ENCODE data around the gene ZNF771.

Gene ZNF771

GRCh38 chr16:30368122-30368791 is 39.1 kb upstream of the ZNF771 start:
- Histone ChIP-seq H3K27ac (peak overlapping the region; percentile 82), H3K4me3 (peak overlapping the region; percentile 88), H3K27me3 (no peaks in the 10 kb centered on the region), H4K20me1 (peaks cover 63% of the 10 kb centered on the region), H3K36me3 (peaks cover 43% of the 10 kb centered on the region), H3K4me1 (peaks cover 54% of the 10 kb centered on the region), H3K9ac (peak overlapping the region; percentile 90), H3K9me3 (no peaks in the 10 kb centered on the region), H3K4me2 (peak overlapping the region; percentile 99)
- no peak for TF ChIP-seq Cebpa-rat (IDR thresholded peaks at IDR 0.05)

GRCh38 chr16:30368792-30369090 is 38.7 kb upstream of the ZNF771 start:
- Histone ChIP-seq H3K27me3 (no peaks in the 10 kb centered on the region), H3K4me2 (peak overlapping the region; percentile 99), H3K4me3 (peak overlapping the region; percentile 88), H3K4me1 (peaks cover 54% of the 10 kb centered on the region), H3K9ac (peak overlapping the region; percentile 90), H4K20me1 (peaks cover 59% of the 10 kb centered on the region), H3K9me3 (no peaks in the 10 kb centered on the region), H3K27ac (peak overlapping the region; percentile 82), H3K36me3 (peaks cover 38% of the 10 kb centered on the region)
- no peak for TF ChIP-seq Cebpa-rat (IDR thresholded peaks at IDR 0.05)

GRCh38 chr16:30369091-30369937 is 38.1 kb upstream of the ZNF771 start:
- Histone ChIP-seq H3K27ac (peak overlapping the region; percentile 82), H3K4me3 (peak overlapping the region; percentile 88)

GRCh38 chr16:30369938-30370455 is 37.4 kb upstream of the ZNF771 start:
- H3K4me1 ChIP-seq: peaks cover 64% of the 10 kb centered on the region
- peak overlapping the region; percentile 82 for H3K27ac ChIP-seq
- peak overlapping the region; percentile 90 for H3K9ac ChIP-seq
- peaks cover 48% of the 10 kb centered on the region for H4K20me1 ChIP-seq
- H3K36me3 ChIP-seq: peaks cover 26% of the 10 kb centered on the region
- H3K4me3 ChIP-seq: peak overlapping the region; percentile 88
- no peak for TF ChIP-seq Cebpa-rat (IDR thresholded peaks at IDR 0.05)
- peak overlapping the region; percentile 99 for H3K4me2 ChIP-seq
- no peaks in the 10 kb centered on the region for H3K27me3 ChIP-seq
- H3K9me3 ChIP-seq: no peaks in the 10 kb centered on the region

More at GRCh38 chr16:30369091-30369937, 38.1 kb upstream of the ZNF771 start:
- Histone ChIP-seq H3K36me3 (peaks cover 32% of the 10 kb centered on the region), H3K27me3 (no peaks in the 10 kb centered on the region), H3K9me3 (no peaks in the 10 kb centered on the region), H3K4me1 (peaks cover 59% of the 10 kb centered on the region), H3K9ac (peak overlapping the region; percentile 90), H4K20me1 (peaks cover 54% of the 10 kb centered on the region), H3K4me2 (peak overlapping the region; percentile 99)
- TF ChIP-seq Cebpa-rat (IDR thresholded peaks at IDR 0.05): no peak

GRCh38 chr16:30370456-30371247 is 36.8 kb upstream of the ZNF771 start, which contains the start of gene TBC1D10B:
Gene TBC1D10B (minus strand): TSS chr16:30370494. CDS start chr16:30370183, 311 bp downstream.
- peaks cover 19% of the 10 kb centered on the region for H3K36me3 ChIP-seq
- H3K4me2 ChIP-seq: peak within 1 kb of the TSS; percentile 99
- H3K9ac ChIP-seq: peak within 1 kb of the TSS; percentile 90

GRCh38 chr16:30371248-30371816 is 36.1 kb upstream of the ZNF771 start:
- Histone ChIP-seq H3K36me3 (peaks cover 12% of the 10 kb centered on the region), H3K4me2 (peak overlapping the region; percentile 89), H3K27ac (peak overlapping the region; percentile 76), H3K9ac (peak overlapping the region; percentile 74), H4K20me1 (peaks cover 34% of the 10 kb centered on the region), H3K27me3 (no peaks in the 10 kb centered on the region), H3K4me1 (peaks cover 58% of the 10 kb centered on the region), H3K4me3 (peak overlapping the region; percentile 66), H3K9me3 (no peaks in the 10 kb centered on the region)
- no peak for TF ChIP-seq Cebpa-rat (IDR thresholded peaks at IDR 0.05)

More at GRCh38 chr16:30370456-30371247, 36.8 kb upstream of the ZNF771 start, which contains the start of gene TBC1D10B:
- Histone ChIP-seq H4K20me1 (peaks cover 41% of the 10 kb centered on the region), H3K27me3 (no peaks in the 10 kb centered on the region), H3K4me3 (peak within 1 kb of the TSS; percentile 88), H3K27ac (peak within 1 kb of the TSS; percentile 82), H3K9me3 (no peaks in the 10 kb centered on the region), H3K4me1 (peaks cover 64% of the 10 kb centered on the region)
- TF ChIP-seq Cebpa-rat (IDR thresholded peaks at IDR 0.05): no peak

GRCh38 chr16:30372038-30372712 is 35.2 kb upstream of the ZNF771 start:
- Histone ChIP-seq H3K4me2 (peak overlapping the region; percentile 89), H3K4me1 (peaks cover 58% of the 10 kb centered on the region), H3K27ac (peak overlapping the region; percentile 76), H3K27me3 (no peaks in the 10 kb centered on the region), H4K20me1 (peaks cover 26% of the 10 kb centered on the region), H3K4me3 (no peak overlapping the region), H3K9ac (peak overlapping the region; percentile 26; the same call in 1 of the 2 replicates), H3K9me3 (no peaks in the 10 kb centered on the region), H3K36me3 (peaks cover 6% of the 10 kb centered on the region; the same call in 1 of the 2 replicates)
- no peak for TF ChIP-seq Cebpa-rat (IDR thresholded peaks at IDR 0.05)

GRCh38 chr16:30372725-30373124 is 34.7 kb upstream of the ZNF771 start:
- Histone ChIP-seq H3K27me3 (no peaks in the 10 kb centered on the region), H3K27ac (peak overlapping the region; percentile 76), H3K4me3 (no peak overlapping the region), H3K9ac (no peak overlapping the region), H4K20me1 (peaks cover 20% of the 10 kb centered on the region), H3K4me2 (no peak overlapping the region), H3K36me3 (peaks cover under 1% of the 10 kb centered on the region; the same call in 1 of the 2 replicates), H3K9me3 (no peaks in the 10 kb centered on the region), H3K4me1 (peaks cover 57% of the 10 kb centered on the region)
- no peak for TF ChIP-seq Cebpa-rat (IDR thresholded peaks at IDR 0.05)
